Memory B cell (primary cell): ENCODE data around the gene IDNK.
"Not testable (repeated sequence)": the region's sequence is repeated elsewhere in the genome, so short reads cannot be mapped to it uniquely, and the experiment has no call there.

Source experiments
- ATAC-seq: fragments of 150-1000 bp; cut with Tn5 transposase; 2 replicates; pipeline ENCODE4 v1.10.0; 2021; ENCODE audit warnings: low read depth, mild to moderate bottlenecking, moderate library complexity
- DNase-seq, 2 donors: peaks; one replicate each; pipeline ENCODE4 v3.0.0; 2022; ENCODE audit warnings: low spot score in 2 of 2
- H3K27ac Mint-ChIP-seq: one replicate; pipeline ENCODE4 v1.8.0; 2022; ENCODE audit warnings: mild to moderate bottlenecking, moderate library complexity, mixed read lengths
- H3K27me3 Mint-ChIP-seq: one replicate; pipeline ENCODE4 v1.8.0; 2022; ENCODE audit warnings: mixed read lengths
- H3K36me3 Mint-ChIP-seq: one replicate; pipeline ENCODE4 v1.8.0; 2022; ENCODE audit warnings: mild to moderate bottlenecking, mixed read lengths
- H3K4me1 Mint-ChIP-seq: one replicate; pipeline ENCODE4 v1.8.0; 2022; ENCODE audit warnings: mixed read lengths
- H3K4me3 Mint-ChIP-seq: one replicate; pipeline ENCODE4 v1.8.0; 2022; ENCODE audit warnings: mild to moderate bottlenecking, moderate library complexity, mixed read lengths
- H3K9me3 Mint-ChIP-seq: one replicate; pipeline ENCODE4 v1.8.0; 2022; ENCODE audit warnings: mixed read lengths

The IDNK gene

GRCh38 chr9:83622939-83623678, at the start of gene IDNK:
Gene IDNK, plus strand, starts transcription at chr9:83623143. Its CDS starts 29 bp downstream, at chr9:83623172.
- Mint-ChIP-seq H3K4me1 (peaks cover 29% of the 10 kb centered on the region), H3K9me3 (no peaks in the 10 kb centered on the region), H3K27me3 (no peaks in the 10 kb centered on the region), H3K27ac (peak within 1 kb of the TSS; percentile 98), H3K4me3 (peak within 1 kb of the TSS; percentile 96), H3K36me3 (peaks cover 6% of the 10 kb centered on the region)
- ATAC-seq (peak; percentile 85), DNase-seq (peak; percentile 47 to 69)

DNA sequence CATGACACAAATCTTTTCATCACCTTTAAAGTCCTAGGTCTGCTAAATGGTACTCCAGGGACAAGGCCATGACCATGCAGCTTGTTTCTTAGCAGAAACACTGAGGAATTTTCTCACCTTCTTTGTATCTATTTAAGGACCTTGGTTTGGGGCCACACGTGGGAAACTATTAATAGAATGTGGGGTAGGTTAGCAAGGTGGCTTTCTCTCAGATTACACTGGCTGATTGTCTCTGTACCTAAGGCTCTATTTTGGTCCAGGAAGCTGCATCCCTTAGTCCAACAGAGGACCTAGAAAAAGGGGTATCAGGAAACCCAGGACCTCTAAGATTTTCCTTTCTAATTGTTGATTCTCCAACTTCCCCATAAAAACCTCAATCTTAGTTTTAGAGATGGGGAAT, 48.5 kb upstream of the IDNK start:
- ATAC-seq (no peak), DNase-seq (no peak)
- Mint-ChIP-seq H3K36me3 (peaks cover 11% of the 10 kb centered on the region), H3K27ac (no peak overlapping the region), H3K27me3 (no peaks in the 10 kb centered on the region), H3K4me3 (no peak overlapping the region), H3K9me3 (peaks cover 8% of the 10 kb centered on the region), H3K4me1 (no peaks in the 10 kb centered on the region)

DNA sequence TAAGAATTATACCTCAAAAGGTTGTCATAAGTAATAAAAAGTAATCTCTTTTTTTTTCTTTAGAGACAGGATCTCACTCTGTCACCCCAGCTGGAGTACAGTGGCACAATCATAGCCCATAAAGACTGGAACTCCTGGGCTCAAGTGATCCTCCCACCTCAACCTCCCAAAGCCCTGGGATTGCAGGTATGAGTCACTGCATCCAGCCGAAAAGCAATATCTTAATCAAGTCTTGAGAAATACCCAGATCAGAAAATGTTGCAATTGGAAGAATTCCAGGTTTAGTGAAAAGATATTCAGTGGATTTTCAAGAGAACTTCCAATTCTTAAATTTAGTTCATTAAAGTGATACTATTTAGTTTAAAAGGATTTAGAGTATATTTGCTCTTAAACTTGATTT, 40.9 kb upstream of the IDNK start:
- peaks cover 8% of the 10 kb centered on the region for H3K9me3 Mint-ChIP-seq
- no peak overlapping the region for H3K4me3 Mint-ChIP-seq
- no peak overlapping the region for H3K27ac Mint-ChIP-seq
- H3K36me3 Mint-ChIP-seq: peaks cover 14% of the 10 kb centered on the region
- DNase-seq (no peak), ATAC-seq (no peak)
- no peaks in the 10 kb centered on the region for H3K27me3 Mint-ChIP-seq
- H3K4me1 Mint-ChIP-seq: no peaks in the 10 kb centered on the region

DNA sequence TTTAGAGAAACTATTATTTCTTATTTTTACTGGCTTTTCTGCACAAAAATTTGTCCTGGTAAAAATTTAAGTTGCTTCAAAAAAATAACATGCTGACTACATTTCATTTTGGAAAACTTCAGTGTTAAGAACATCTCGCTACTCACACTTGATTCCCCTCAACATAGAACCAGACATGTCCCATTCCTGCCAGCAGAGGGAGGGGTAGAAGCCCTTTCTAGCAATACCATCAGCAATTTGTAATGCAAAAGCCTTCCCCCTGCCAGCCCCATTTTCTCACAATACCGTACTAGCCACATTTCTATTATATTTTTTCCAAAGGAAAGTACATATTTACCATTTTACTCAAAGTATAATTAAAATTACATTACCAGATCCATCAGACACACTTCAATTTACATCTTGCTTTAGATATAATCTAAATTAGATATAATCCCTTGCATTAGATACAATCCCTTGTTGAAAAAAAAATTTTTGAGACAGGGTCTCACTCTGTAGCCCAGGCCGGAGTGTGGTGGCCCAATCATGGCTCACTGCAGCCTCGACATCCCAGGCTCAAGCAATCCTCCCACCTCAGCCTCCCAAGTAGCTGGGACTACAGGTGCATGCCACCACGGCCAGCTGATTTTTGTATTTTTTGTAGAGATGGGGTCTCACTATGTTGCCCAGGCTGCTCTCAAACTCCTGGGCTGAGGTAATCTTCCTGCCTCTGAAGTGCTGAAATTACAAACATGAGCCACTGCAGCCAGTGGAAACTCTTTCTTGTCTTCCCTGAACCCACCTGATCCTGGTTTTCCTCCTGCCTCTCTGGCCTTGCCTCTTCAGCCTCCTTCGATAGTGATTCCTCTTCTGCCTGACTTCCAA, 39.6 kb upstream of the IDNK start:
- DNase-seq: peak in 1 of 2 donors; percentile 23
- peak; percentile 74 for ATAC-seq
- Mint-ChIP-seq H3K9me3 (peaks cover 4% of the 10 kb centered on the region), H3K4me3 (no peak overlapping the region), H3K4me1 (no peaks in the 10 kb centered on the region), H3K36me3 (peaks cover 10% of the 10 kb centered on the region), H3K27me3 (no peaks in the 10 kb centered on the region), H3K27ac (no peak overlapping the region)

DNA sequence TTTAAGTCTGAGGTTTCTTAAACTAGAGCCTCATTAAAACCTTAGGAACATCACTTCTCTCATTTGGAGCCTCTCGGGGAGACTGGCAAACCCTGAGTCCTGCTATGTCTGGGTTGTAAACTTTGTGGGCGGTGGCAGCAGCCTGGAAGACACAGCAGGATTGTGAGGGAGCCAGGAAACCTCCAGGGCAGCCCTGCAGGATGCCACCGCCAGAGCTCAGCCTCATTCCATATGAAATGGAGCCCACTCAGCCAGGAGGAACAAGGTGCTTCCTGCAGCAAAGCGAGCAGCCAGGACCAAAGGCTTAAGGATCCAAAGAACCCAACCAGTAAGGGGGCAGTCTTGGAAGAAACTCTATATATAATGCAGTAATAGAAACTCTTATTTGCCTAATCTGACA, 37.9 kb upstream of the IDNK start:
- Mint-ChIP-seq H3K4me3 (no peak overlapping the region), H3K27me3 (no peaks in the 10 kb centered on the region), H3K4me1 (no peaks in the 10 kb centered on the region), H3K9me3 (peaks cover 2% of the 10 kb centered on the region), H3K36me3 (peaks cover 6% of the 10 kb centered on the region), H3K27ac (no peak overlapping the region)
- DNase-seq (no peak), ATAC-seq (no peak)

DNA sequence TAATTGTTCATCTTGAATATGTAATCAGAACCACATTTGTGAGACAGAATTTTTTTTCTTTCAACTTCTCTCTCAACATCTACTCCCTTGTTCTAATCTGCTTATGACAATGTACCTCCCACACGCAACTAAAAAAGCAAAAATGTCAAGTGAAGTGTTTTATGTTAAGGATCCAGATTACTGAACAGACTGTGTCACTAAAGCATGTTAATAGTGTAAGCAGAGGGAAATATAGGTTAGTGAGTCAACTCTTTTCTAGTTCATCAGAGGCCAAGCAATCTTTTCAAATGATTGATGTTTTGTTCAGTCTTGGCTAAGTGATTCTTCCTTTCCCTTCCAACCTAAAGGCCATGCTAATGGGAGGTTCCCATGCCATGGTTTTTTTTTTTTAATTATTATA, 34.7 kb upstream of the IDNK start:
- H3K9me3 Mint-ChIP-seq: peaks cover 2% of the 10 kb centered on the region
- no peak overlapping the region for H3K4me3 Mint-ChIP-seq
- no peak for DNase-seq
- H3K27ac Mint-ChIP-seq: no peak overlapping the region
- H3K27me3 Mint-ChIP-seq: no peaks in the 10 kb centered on the region
- peaks cover 6% of the 10 kb centered on the region for H3K36me3 Mint-ChIP-seq
- no peak for ATAC-seq
- H3K4me1 Mint-ChIP-seq: no peaks in the 10 kb centered on the region

- Mint-ChIP-seq H3K27me3 (peaks cover 2% of the 10 kb centered on the region), H3K27ac (no peak overlapping the region)
- ATAC-seq: no peak
These were observed 25.9 kb upstream of the IDNK start for GRCh38 chr9:83596899-83597504.

DNA sequence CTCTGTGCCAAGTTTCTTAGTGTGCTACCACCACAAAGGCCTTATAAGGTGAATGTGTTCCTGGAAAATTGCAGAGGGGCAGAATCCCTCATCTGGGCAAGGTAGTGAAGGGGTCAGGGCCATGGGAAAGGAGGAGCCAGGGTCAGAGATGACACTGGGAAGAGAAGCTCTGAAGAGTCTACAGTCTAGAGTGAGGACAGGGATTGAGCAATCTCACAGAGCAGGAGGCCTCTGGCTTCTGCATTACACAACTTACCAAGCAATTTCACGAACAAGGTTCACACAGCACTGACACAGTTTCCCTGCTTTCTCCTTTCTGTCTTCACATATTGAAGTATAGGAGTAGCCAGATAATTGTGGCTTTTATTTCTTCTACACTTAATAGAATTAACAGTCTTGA, 24.5 kb upstream of the IDNK start:
- Mint-ChIP-seq H3K9me3 (no peaks in the 10 kb centered on the region), H3K27ac (no peak overlapping the region), H3K4me1 (no peaks in the 10 kb centered on the region), H3K36me3 (no peaks in the 10 kb centered on the region), H3K27me3 (peaks cover 2% of the 10 kb centered on the region), H3K4me3 (no peak overlapping the region)
- ATAC-seq: no peak
- no peak for DNase-seq

More at GRCh38 chr9:83596899-83597504, 25.9 kb upstream of the IDNK start:
- Mint-ChIP-seq H3K9me3 (no peaks in the 10 kb centered on the region), H3K4me1 (no peaks in the 10 kb centered on the region), H3K4me3 (no peak overlapping the region), H3K36me3 (no peaks in the 10 kb centered on the region)
- peak in 1 of 2 donors; percentile 17 for DNase-seq

DNA sequence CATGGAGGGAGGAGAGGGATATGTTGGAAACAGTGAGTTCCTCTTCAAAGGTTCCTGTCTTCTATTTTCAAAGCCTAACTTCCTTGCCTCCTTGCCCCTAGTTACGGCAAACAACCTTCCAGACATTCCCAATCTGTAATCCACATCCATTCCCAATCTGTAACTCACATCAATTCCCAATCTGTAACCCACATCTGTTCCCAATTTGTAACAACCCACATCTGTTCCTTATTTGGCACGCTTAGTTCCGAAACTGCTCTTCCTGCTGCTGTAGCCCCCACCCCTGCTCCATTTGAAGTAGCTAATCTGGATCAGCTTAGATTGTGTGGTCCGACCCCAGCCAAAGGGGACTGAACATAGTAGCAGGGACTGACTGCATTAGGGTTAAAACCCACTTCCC, 23.9 kb upstream of the IDNK start:
- no peak overlapping the region for H3K27ac Mint-ChIP-seq
- ATAC-seq (no peak), DNase-seq (no peak)
- no peaks in the 10 kb centered on the region for H3K9me3 Mint-ChIP-seq
- no peaks in the 10 kb centered on the region for H3K4me1 Mint-ChIP-seq
- H3K27me3 Mint-ChIP-seq: peaks cover 2% of the 10 kb centered on the region
- H3K36me3 Mint-ChIP-seq: no peaks in the 10 kb centered on the region
- no peak overlapping the region for H3K4me3 Mint-ChIP-seq

GRCh38 chr9:83601463-83601862, 21.5 kb upstream of the IDNK start:
- no peaks in the 10 kb centered on the region for H3K4me1 Mint-ChIP-seq
- H3K4me3 Mint-ChIP-seq: no peak overlapping the region
- no peaks in the 10 kb centered on the region for H3K9me3 Mint-ChIP-seq
- ATAC-seq (no peak), DNase-seq (no peak)
- peaks cover 2% of the 10 kb centered on the region for H3K27me3 Mint-ChIP-seq
- no peak overlapping the region for H3K27ac Mint-ChIP-seq
- H3K36me3 Mint-ChIP-seq: no peaks in the 10 kb centered on the region

DNA sequence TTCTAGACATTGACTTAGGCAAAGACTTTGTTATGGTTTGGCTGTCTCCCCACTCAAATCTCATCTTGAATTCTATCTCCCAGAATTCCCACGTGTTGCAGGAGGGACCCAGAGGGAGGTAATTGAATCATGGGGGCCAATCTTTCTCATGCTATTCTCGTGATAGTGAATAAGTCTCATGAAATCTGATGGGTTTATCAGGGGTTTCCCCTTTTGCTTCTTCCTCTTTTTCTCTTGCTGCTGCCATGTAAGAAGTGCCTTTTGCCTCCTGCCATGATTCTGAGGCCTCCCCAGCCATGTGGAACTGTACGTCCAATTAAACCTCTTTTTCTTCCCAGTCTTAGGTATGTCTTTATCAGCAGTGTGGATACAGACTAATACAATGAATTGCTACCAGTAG, 15.3 kb upstream of the IDNK start:
- not testable (repeated sequence) for H3K9me3 Mint-ChIP-seq, DNase-seq, H3K27ac Mint-ChIP-seq, ATAC-seq, H3K27me3 Mint-ChIP-seq, H3K4me3 Mint-ChIP-seq, H3K4me1 Mint-ChIP-seq, H3K36me3 Mint-ChIP-seq

DNA sequence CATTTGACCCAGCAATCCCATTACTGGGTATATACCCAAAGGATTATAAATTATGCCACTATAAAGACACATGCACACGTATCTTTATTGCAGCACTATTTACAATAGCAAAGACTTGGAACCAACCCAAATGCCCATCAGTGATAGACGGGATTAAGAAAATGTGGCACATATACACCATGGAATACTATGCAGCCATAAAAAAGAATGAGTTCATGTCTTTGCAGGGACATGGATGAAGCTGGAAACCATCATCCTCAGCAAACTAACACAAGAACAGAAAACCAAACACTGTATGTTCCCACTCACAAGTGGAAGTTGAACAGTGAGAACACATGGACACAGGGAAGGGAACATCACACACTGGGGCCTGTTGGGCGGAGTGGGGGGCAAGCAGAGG, 9.6 kb upstream of the IDNK start:
- not testable (repeated sequence) for ATAC-seq, H3K9me3 Mint-ChIP-seq, H3K36me3 Mint-ChIP-seq, H3K27ac Mint-ChIP-seq, H3K27me3 Mint-ChIP-seq, DNase-seq, H3K4me1 Mint-ChIP-seq, H3K4me3 Mint-ChIP-seq

GRCh38 chr9:83617299-83617698, 5.6 kb upstream of the IDNK start:
- H3K4me3 Mint-ChIP-seq: no peak overlapping the region

More at GRCh38 chr9:83617299-83617698, 5.6 kb upstream of the IDNK start:
- peaks cover 7% of the 10 kb centered on the region for H3K4me1 Mint-ChIP-seq
- DNase-seq: no peak
- peaks cover 2% of the 10 kb centered on the region for H3K36me3 Mint-ChIP-seq
- no peak for ATAC-seq
- H3K27me3 Mint-ChIP-seq: no peaks in the 10 kb centered on the region
- no peak overlapping the region for H3K27ac Mint-ChIP-seq
- no peaks in the 10 kb centered on the region for H3K9me3 Mint-ChIP-seq
